WTC11 (cell line): Measurements from ENCODE around the gene CLDN6. TPM values are rescaled to one million over a fixed set of nuclear protein-coding genes. Genes with fewer than 3 reads are reported as not detected.

ENCODE experiments used
- AR ChIP-seq: fragments of 250-450 bp; sonication (Bioruptor Pico); IDR thresholded peaks from 2 replicates; pipeline ENCODE4 v1.9.0; 2021; ENCODE audit warnings: mild to moderate bottlenecking
- ATF1 ChIP-seq: sonication (generic); formaldehyde crosslinking; IDR thresholded peaks from 2 replicates; pipeline ENCODE4 v1.8.1; 2023; ENCODE audit warnings: mild to moderate bottlenecking, moderate library complexity, missing genetic modification reagents
- ELF4 ChIP-seq: sonication (generic); formaldehyde crosslinking; IDR thresholded peaks from 2 replicates; pipeline ENCODE4 v1.8.1; 2022; ENCODE audit warnings: low read depth, mild to moderate bottlenecking, moderate library complexity, missing genetic modification reagents
- EMX1 ChIP-seq: fragments of 250-450 bp; sonication (Bioruptor Pico); IDR thresholded peaks from 2 replicates; pipeline ENCODE4 v1.8.0; 2021; ENCODE audit warnings: mild to moderate bottlenecking
- ERG ChIP-seq: fragments of 250-450 bp; sonication (Bioruptor Pico); IDR thresholded peaks from 2 replicates; pipeline ENCODE4 v1.8.0; 2021; ENCODE audit warnings: mild to moderate bottlenecking
- FOXJ3 ChIP-seq: sonication (generic); formaldehyde crosslinking; IDR thresholded peaks from 2 replicates; pipeline ENCODE4 v1.9.0; 2021; ENCODE audit warnings: missing genetic modification reagents, mild to moderate bottlenecking, borderline replicate concordance
- GRHL2 ChIP-seq: fragments of 250-450 bp; sonication (Bioruptor Pico); IDR thresholded peaks from 2 replicates; pipeline ENCODE4 v1.8.0; 2022; ENCODE audit warnings: mild to moderate bottlenecking, moderate library complexity; ENCODE audit not compliant: insufficient replicate concordance, severe bottlenecking
- GTF2I ChIP-seq: fragments of 250-450 bp; sonication (Bioruptor Pico); conservative IDR thresholded peaks from 2 replicates; pipeline ENCODE4 v1.4.0; 2021; ENCODE audit warnings: mild to moderate bottlenecking
- HMGA2 ChIP-seq: fragments of 250-450 bp; sonication (Bioruptor Pico); IDR thresholded peaks from 2 replicates; pipeline ENCODE4 v1.4.0; 2021; ENCODE audit warnings: mild to moderate bottlenecking, moderate library complexity
- MXD4 ChIP-seq: fragments of 250-450 bp; sonication (Bioruptor Pico); IDR thresholded peaks from 2 replicates; pipeline ENCODE4 v1.8.0; 2021; ENCODE audit warnings: mild to moderate bottlenecking, moderate library complexity, borderline replicate concordance
- NFATC4 ChIP-seq: fragments of 250-450 bp; sonication (Bioruptor Pico); IDR thresholded peaks from 2 replicates; pipeline ENCODE4 v1.9.0; 2021; ENCODE audit warnings: mild to moderate bottlenecking
- NR1H2 ChIP-seq: sonication (generic); formaldehyde crosslinking; IDR thresholded peaks from 2 replicates; pipeline ENCODE4 v1.9.0; 2021; ENCODE audit warnings: mild to moderate bottlenecking, moderate library complexity, missing genetic modification reagents
- SMAD3 ChIP-seq: sonication (generic); formaldehyde crosslinking; IDR thresholded peaks from 2 replicates; pipeline ENCODE4 v1.8.0; 2022; ENCODE audit warnings: missing genetic modification reagents, mild to moderate bottlenecking, borderline replicate concordance
- SOX15 ChIP-seq: fragments of 250-450 bp; sonication (Bioruptor Pico); IDR thresholded peaks from 2 replicates; pipeline ENCODE4 v1.9.0; 2021; ENCODE audit warnings: mild to moderate bottlenecking
- SP1 ChIP-seq: sonication (generic); formaldehyde crosslinking; conservative IDR thresholded peaks from 2 replicates; pipeline ENCODE4 v1.8.1; 2022; ENCODE audit warnings: missing genetic modification reagents
- TEAD4 ChIP-seq: sonication (generic); formaldehyde crosslinking; IDR thresholded peaks from 2 replicates; pipeline ENCODE4 v1.8.0; 2022; ENCODE audit warnings: mild to moderate bottlenecking, missing genetic modification reagents
- TP53 ChIP-seq: sonication (generic); formaldehyde crosslinking; IDR thresholded peaks from 2 replicates; pipeline ENCODE4 v1.8.1; 2023; ENCODE audit warnings: mild to moderate bottlenecking, missing genetic modification reagents
- ZBTB43 ChIP-seq: sonication (generic); formaldehyde crosslinking; IDR thresholded peaks from 2 replicates; pipeline ENCODE4 v1.8.1; 2023; ENCODE audit warnings: mild to moderate bottlenecking, missing genetic modification reagents
- ZNF219 ChIP-seq: sonication (generic); formaldehyde crosslinking; IDR thresholded peaks from 2 replicates; pipeline ENCODE4 v1.8.0; 2023; ENCODE audit warnings: missing genetic modification reagents, mild to moderate bottlenecking, borderline replicate concordance
- ZNF317 ChIP-seq: sonication (generic); formaldehyde crosslinking; IDR thresholded peaks from 2 replicates; pipeline ENCODE4 v1.8.1; 2023; ENCODE audit warnings: low read depth, mild to moderate bottlenecking, moderate library complexity, missing genetic modification reagents, borderline replicate concordance
- ZNF416 ChIP-seq: fragments of 250-450 bp; sonication (Bioruptor Pico); IDR thresholded peaks from 2 replicates; pipeline ENCODE4 v1.9.0; 2021; ENCODE audit warnings: mild to moderate bottlenecking, inconsistent platforms
- total RNA-seq: library from RNA; stranded (reverse); gene quantifications from 3 replicates; pipeline ENCODE4 v1.2.3, GENCODE V29; 2021
- TF ChIP-seq, protein P1 (sequence below): fragments of 250-450 bp; sonication (Bioruptor Pico); conservative IDR thresholded peaks from 2 replicates; pipeline ENCODE4 v1.9.0; 2021; ENCODE audit warnings: mild to moderate bottlenecking
- TF ChIP-seq, protein P2 (sequence below): sonication (generic); formaldehyde crosslinking; IDR thresholded peaks from 2 replicates; pipeline ENCODE4 v1.8.1; 2023; ENCODE audit warnings: mild to moderate bottlenecking, missing genetic modification reagents, moderate library complexity
- TF ChIP-seq, protein P3 (sequence below): sonication (generic); formaldehyde crosslinking; IDR thresholded peaks from 2 replicates; pipeline ENCODE4 v1.8.1; 2023; ENCODE audit warnings: mild to moderate bottlenecking, missing genetic modification reagents, borderline replicate concordance
- TF ChIP-seq, protein P4 (sequence below): sonication (generic); formaldehyde crosslinking; IDR thresholded peaks from 2 replicates; pipeline ENCODE4 v1.8.0; 2022; ENCODE audit warnings: mild to moderate bottlenecking, missing genetic modification reagents
- TF ChIP-seq, protein P5 (sequence below): fragments of 250-450 bp; sonication (Bioruptor Pico); IDR thresholded peaks from 2 replicates; pipeline ENCODE4 v2.1.2; 2022; ENCODE audit warnings: mild to moderate bottlenecking, moderate library complexity

CLDN6 gene
- total RNA-seq, 1 experiment from 2014 or later = 746 TPM

- TF ChIP-seq AR (CRISPR knock-in tag) (peak; percentile 66), GRHL2 (CRISPR knock-in tag) (no peak), FOXJ3 (CRISPR knock-in tag) (no peak), ZBTB43 (CRISPR knock-in tag) (no peak), ZNF317 (CRISPR knock-in tag) (no peak), SP1 (no peak), GTF2I (CRISPR knock-in tag) (no peak), TP53 (CRISPR knock-in tag) (no peak), ZNF219 (CRISPR knock-in tag) (no peak), ERG (CRISPR knock-in tag) (peak; percentile 62; the same call in 1 of the 2 replicates), ZNF416 (CRISPR knock-in tag) (no peak; the same call in 1 of the 2 replicates), EMX1 (peak; percentile 95), TEAD4 (0 out of 2 replicates have a peak, but pooled peaks have one; percentile 22), HMGA2 (CRISPR knock-in tag) (no peak), MXD4 (CRISPR knock-in tag) (no peak), ELF4 (CRISPR knock-in tag) (no peak), NFATC4 (CRISPR knock-in tag) (no peak; the same call in none of the 2 replicates), SOX15 (CRISPR knock-in tag) (no peak), NR1H2 (CRISPR knock-in tag) (no peak), SMAD3 (CRISPR knock-in tag) (no peak), ATF1 (CRISPR knock-in tag) (no peak)
- TF ChIP-seq, protein P1, sequence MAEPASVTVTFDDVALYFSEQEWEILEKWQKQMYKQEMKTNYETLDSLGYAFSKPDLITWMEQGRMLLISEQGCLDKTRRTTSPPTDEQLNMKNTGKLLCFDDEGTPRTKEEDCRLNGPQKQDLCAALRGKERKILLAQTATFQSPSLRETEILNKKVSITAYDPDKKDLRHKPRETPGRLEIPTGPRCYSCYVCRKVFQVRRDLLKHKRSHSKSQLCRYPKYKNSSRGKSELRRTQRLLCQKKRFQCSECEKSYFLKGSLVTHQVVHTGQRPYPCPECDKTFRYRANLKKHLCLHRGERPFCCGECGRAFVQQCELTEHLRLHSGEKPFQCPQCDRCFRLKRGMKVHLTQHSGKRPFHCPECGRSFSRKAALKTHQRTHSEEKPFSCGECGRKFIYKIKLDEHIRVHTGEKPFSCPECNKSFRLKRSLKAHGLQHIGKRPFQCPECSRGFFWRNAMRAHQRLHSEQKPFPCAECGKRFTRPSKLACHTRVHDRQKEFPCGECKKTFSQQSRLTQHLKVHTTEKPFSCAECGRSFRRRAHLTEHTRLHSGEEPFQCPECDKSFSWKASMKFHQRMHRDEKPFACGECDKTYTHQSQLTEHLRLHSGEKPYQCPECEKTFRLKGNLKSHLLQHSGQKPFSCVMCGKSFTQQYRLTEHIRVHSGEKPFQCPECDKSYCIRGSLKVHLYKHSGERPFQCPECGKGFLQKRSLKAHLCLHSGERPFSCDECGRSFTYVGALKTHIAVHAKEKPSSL = peak; percentile 69
- TF ChIP-seq, protein P2, sequence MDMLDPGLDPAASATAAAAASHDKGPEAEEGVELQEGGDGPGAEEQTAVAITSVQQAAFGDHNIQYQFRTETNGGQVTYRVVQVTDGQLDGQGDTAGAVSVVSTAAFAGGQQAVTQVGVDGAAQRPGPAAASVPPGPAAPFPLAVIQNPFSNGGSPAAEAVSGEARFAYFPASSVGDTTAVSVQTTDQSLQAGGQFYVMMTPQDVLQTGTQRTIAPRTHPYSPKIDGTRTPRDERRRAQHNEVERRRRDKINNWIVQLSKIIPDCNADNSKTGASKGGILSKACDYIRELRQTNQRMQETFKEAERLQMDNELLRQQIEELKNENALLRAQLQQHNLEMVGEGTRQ (CRISPR knock-in tag) = no peak
- TF ChIP-seq, protein P3, sequence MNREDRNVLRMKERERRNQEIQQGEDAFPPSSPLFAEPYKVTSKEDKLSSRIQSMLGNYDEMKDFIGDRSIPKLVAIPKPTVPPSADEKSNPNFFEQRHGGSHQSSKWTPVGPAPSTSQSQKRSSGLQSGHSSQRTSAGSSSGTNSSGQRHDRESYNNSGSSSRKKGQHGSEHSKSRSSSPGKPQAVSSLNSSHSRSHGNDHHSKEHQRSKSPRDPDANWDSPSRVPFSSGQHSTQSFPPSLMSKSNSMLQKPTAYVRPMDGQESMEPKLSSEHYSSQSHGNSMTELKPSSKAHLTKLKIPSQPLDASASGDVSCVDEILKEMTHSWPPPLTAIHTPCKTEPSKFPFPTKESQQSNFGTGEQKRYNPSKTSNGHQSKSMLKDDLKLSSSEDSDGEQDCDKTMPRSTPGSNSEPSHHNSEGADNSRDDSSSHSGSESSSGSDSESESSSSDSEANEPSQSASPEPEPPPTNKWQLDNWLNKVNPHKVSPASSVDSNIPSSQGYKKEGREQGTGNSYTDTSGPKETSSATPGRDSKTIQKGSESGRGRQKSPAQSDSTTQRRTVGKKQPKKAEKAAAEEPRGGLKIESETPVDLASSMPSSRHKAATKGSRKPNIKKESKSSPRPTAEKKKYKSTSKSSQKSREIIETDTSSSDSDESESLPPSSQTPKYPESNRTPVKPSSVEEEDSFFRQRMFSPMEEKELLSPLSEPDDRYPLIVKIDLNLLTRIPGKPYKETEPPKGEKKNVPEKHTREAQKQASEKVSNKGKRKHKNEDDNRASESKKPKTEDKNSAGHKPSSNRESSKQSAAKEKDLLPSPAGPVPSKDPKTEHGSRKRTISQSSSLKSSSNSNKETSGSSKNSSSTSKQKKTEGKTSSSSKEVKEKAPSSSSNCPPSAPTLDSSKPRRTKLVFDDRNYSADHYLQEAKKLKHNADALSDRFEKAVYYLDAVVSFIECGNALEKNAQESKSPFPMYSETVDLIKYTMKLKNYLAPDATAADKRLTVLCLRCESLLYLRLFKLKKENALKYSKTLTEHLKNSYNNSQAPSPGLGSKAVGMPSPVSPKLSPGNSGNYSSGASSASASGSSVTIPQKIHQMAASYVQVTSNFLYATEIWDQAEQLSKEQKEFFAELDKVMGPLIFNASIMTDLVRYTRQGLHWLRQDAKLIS (CRISPR knock-in tag) = no peak
- TF ChIP-seq, protein P4, sequence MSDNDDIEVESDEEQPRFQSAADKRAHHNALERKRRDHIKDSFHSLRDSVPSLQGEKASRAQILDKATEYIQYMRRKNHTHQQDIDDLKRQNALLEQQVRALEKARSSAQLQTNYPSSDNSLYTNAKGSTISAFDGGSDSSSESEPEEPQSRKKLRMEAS (CRISPR knock-in tag) = peak; percentile 27; the same call in 1 of the 2 replicates
- TF ChIP-seq, protein P5, sequence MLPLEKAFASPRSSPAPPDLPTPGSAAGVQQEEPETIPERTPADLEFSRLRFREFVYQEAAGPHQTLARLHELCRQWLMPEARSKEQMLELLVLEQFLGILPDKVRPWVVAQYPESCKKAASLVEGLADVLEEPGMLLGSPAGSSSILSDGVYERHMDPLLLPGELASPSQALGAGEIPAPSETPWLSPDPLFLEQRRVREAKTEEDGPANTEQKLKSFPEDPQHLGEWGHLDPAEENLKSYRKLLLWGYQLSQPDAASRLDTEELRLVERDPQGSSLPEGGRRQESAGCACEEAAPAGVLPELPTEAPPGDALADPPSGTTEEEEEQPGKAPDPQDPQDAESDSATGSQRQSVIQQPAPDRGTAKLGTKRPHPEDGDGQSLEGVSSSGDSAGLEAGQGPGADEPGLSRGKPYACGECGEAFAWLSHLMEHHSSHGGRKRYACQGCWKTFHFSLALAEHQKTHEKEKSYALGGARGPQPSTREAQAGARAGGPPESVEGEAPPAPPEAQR (CRISPR knock-in tag) = no peak
Observed at GRCh38 chr16:3013998-3014690, 3.8 kb downstream of the CLDN6 start (continued).
